KOPT-K1 (cell line): ENCODE results near the gene ITPRIP.

Experiments used
- H3K27ac ChIP-seq: fragments of 200-600 bp; sonication (generic); 2 replicates; pipeline ENCODE4 v1.5.1; 2016; ENCODE audit warnings: antibody characterized with exemption, mild to moderate bottlenecking, low read depth, low read length; ENCODE audit not compliant: poor library complexity, severe bottlenecking
- H3K36me3 ChIP-seq: fragments of 200-600 bp; sonication (generic); 2 replicates; pipeline ENCODE4 v1.5.1; 2017; ENCODE audit warnings: antibody characterized with exemption, mild to moderate bottlenecking, low read length, moderate library complexity; ENCODE audit not compliant: insufficient read depth
- H3K9me3 ChIP-seq: fragments of 200-600 bp; sonication (generic); 2 replicates; pipeline ENCODE4 v1.5.1; 2017; ENCODE audit warnings: antibody characterized with exemption, low read length, mild to moderate bottlenecking; ENCODE audit not compliant: insufficient read depth, poor library complexity, severe bottlenecking

Gene ITPRIP

GRCh38 chr10:104333728-104334373, 4.4 kb downstream of the ITPRIP start:
- Histone ChIP-seq H3K36me3 (no peaks in the 10 kb centered on the region), H3K9me3 (no peaks in the 10 kb centered on the region), H3K27ac (no peak overlapping the region)

- Histone ChIP-seq H3K36me3 (no peaks in the 10 kb centered on the region), H3K9me3 (no peaks in the 10 kb centered on the region), H3K27ac (no peak overlapping the region)
Measured at GRCh38 chr10:104333032-104333727, 5.1 kb downstream of the ITPRIP start.

GRCh38 chr10:104332243-104333031, 5.8 kb downstream of the ITPRIP start:
- no peak overlapping the region for H3K27ac ChIP-seq
- H3K36me3 ChIP-seq, result no peaks in the 10 kb centered on the region

GRCh38 chr10:104331208-104331838, 6.9 kb downstream of the ITPRIP start:
- Histone ChIP-seq H3K36me3 (no peaks in the 10 kb centered on the region), H3K9me3 (no peaks in the 10 kb centered on the region), H3K27ac (no peak overlapping the region)

More at GRCh38 chr10:104332243-104333031, 5.8 kb downstream of the ITPRIP start:
- H3K9me3 ChIP-seq, result no peaks in the 10 kb centered on the region

GRCh38 chr10:104330168-104331110, 7.8 kb downstream of the ITPRIP start:
- Histone ChIP-seq H3K27ac (no peak overlapping the region), H3K9me3 (no peaks in the 10 kb centered on the region), H3K36me3 (no peaks in the 10 kb centered on the region)

GRCh38 chr10:104329735-104330134, 8.5 kb downstream of the ITPRIP start:
- no peaks in the 10 kb centered on the region for H3K9me3 ChIP-seq
- H3K27ac ChIP-seq, result peak overlapping the region; percentile 68

GRCh38 chr10:104328896-104329710, 9.2 kb downstream of the ITPRIP start:
- H3K27ac ChIP-seq, result peak overlapping the region; percentile 68

More at GRCh38 chr10:104329735-104330134, 8.5 kb downstream of the ITPRIP start:
- no peaks in the 10 kb centered on the region for H3K36me3 ChIP-seq

GRCh38 chr10:104328646-104328895, 9.7 kb downstream of the ITPRIP start:
- Histone ChIP-seq H3K9me3 (no peaks in the 10 kb centered on the region), H3K27ac (peak overlapping the region; percentile 68), H3K36me3 (no peaks in the 10 kb centered on the region)

More at GRCh38 chr10:104328896-104329710, 9.2 kb downstream of the ITPRIP start:
- Histone ChIP-seq H3K36me3 (no peaks in the 10 kb centered on the region), H3K9me3 (no peaks in the 10 kb centered on the region)

- no peaks in the 10 kb centered on the region for H3K9me3 ChIP-seq
- H3K27ac ChIP-seq, result peak overlapping the region; percentile 68
- H3K36me3 ChIP-seq, result no peaks in the 10 kb centered on the region
Measured at GRCh38 chr10:104327745-104328645, 10.3 kb downstream of the ITPRIP start.

GRCh38 chr10:104326991-104327610, 11.2 kb downstream of the ITPRIP start:
- no peaks in the 10 kb centered on the region for H3K36me3 ChIP-seq
- H3K9me3 ChIP-seq, result no peaks in the 10 kb centered on the region
- no peak overlapping the region for H3K27ac ChIP-seq

- H3K36me3 ChIP-seq, result no peaks in the 10 kb centered on the region
- H3K27ac ChIP-seq, result no peak overlapping the region
- no peaks in the 10 kb centered on the region for H3K9me3 ChIP-seq
Measured at GRCh38 chr10:104325436-104326435, 12.5 kb downstream of the ITPRIP start.

- Histone ChIP-seq H3K27ac (no peak overlapping the region), H3K36me3 (no peaks in the 10 kb centered on the region), H3K9me3 (no peaks in the 10 kb centered on the region)
Measured at GRCh38 chr10:104324931-104325330, 13.3 kb downstream of the ITPRIP start.
